Erythroblast (primary cell): Measurements from ENCODE around the gene NPRL2.

Source experiments
- DNase-seq, 2 experiments: peaks; one replicate each; lab custom pipeline; 2025; lab: John Stamatoyannopoulos, UW
- GATA1 ChIP-seq: IDR thresholded peaks from 2 replicates; pipeline ENCODE4 v1.6.1; 2011; ENCODE audit warnings: low read depth, mild to moderate bottlenecking, control low read depth, low read length, moderate library complexity
- POLR2A ChIP-seq: IDR thresholded peaks from 2 replicates; pipeline ENCODE4 v1.6.1; 2011; ENCODE audit warnings: mild to moderate bottlenecking, low read length

Gene NPRL2

GRCh38 chr3:50337175-50337861 lies 13.3 kb downstream of the NPRL2 start:
- TF ChIP-seq GATA1 (no peak), POLR2A (peak; percentile 97)
- peak; percentile 99 for DNase-seq

GRCh38 chr3:50336452-50337174 lies 14.0 kb downstream of the NPRL2 start:
- TF ChIP-seq GATA1 (no peak), POLR2A (no peak)
- no peak for DNase-seq

GRCh38 chr3:50334339-50335075 lies 16.1 kb downstream of the NPRL2 start:
- TF ChIP-seq POLR2A = no peak
- TF ChIP-seq GATA1 = no peak
- no peak for DNase-seq

- DNase-seq = no peak
- TF ChIP-seq POLR2A = no peak
- no peak for TF ChIP-seq GATA1
Measured at GRCh38 chr3:50333744-50334328, 16.7 kb downstream of the NPRL2 start.

GRCh38 chr3:50331364-50331907 lies 19.1 kb downstream of the NPRL2 start:
- TF ChIP-seq GATA1 (no peak), POLR2A (no peak)
- DNase-seq = no peak

- no peak for DNase-seq
Measured at GRCh38 chr3:50330330-50330729, 20.2 kb downstream of the NPRL2 start.

GRCh38 chr3:50327943-50328691 lies 22.5 kb downstream of the NPRL2 start, which contains the start of gene TUSC2:
TUSC2 (minus strand) TSS chr3:50328223; CDS start chr3:50328099, 124 bp downstream.
- peak; percentile 97 to 99 for DNase-seq
- TF ChIP-seq GATA1 (no peak), POLR2A (peak; percentile 86)

More at GRCh38 chr3:50330330-50330729, 20.2 kb downstream of the NPRL2 start:
- TF ChIP-seq POLR2A (peak; percentile 13), GATA1 (no peak)

GRCh38 chr3:50327129-50327528 lies 23.4 kb downstream of the NPRL2 start:
- TF ChIP-seq GATA1 = no peak
- no peak for TF ChIP-seq POLR2A
- DNase-seq = no peak

GRCh38 chr3:50326182-50326541 lies 24.4 kb downstream of the NPRL2 start:
- DNase-seq = no peak
- TF ChIP-seq POLR2A (no peak), GATA1 (no peak)

- TF ChIP-seq GATA1 = no peak
- TF ChIP-seq POLR2A = no peak
- DNase-seq = no peak
Measured at GRCh38 chr3:50325497-50326181, 24.9 kb downstream of the NPRL2 start.

- TF ChIP-seq POLR2A (no peak), GATA1 (no peak)
- peak in 1 of 2 experiments; percentile 37 for DNase-seq
Measured at GRCh38 chr3:50325113-50325480, 25.5 kb downstream of the NPRL2 start.
